Type B pancreatic cell (in vitro differentiated cells): Measurements from ENCODE around the gene CERT1. TPM values are rescaled to one million over a fixed set of nuclear protein-coding genes. Genes with fewer than 3 reads are reported as not detected.

Source experiments
- DNase-seq: peaks from one replicate; pipeline ENCODE4 v3.0.0; 2021; ENCODE audit warnings: mixed read lengths; ENCODE audit not compliant: unreplicated experiment; ENCODE audit errors: extremely low spot score
- H3K27ac Mint-ChIP-seq: 2 replicates; pipeline ENCODE4 v1.8.0; 2021; ENCODE audit warnings: mild to moderate bottlenecking, mixed read lengths
- H3K27me3 Mint-ChIP-seq: 2 replicates; pipeline ENCODE4 v1.8.0; 2021; ENCODE audit warnings: mixed read lengths
- H3K36me3 Mint-ChIP-seq: 2 replicates; pipeline ENCODE4 v1.8.0; 2021; ENCODE audit warnings: mixed read lengths
- H3K4me1 Mint-ChIP-seq: one replicate; pipeline ENCODE4 v1.8.0; 2021; ENCODE audit warnings: mixed read lengths; ENCODE audit not compliant: unreplicated experiment
- H3K4me3 Mint-ChIP-seq: 2 replicates; pipeline ENCODE4 v1.8.0; 2021; ENCODE audit warnings: mild to moderate bottlenecking, mixed read lengths
- H3K9me3 Mint-ChIP-seq: 2 replicates; pipeline ENCODE4 v1.8.0; 2021; ENCODE audit warnings: mixed read lengths
- CTCF ChIP-seq: fragments of 200-600 bp; sonication (generic); conservative IDR thresholded peaks from 2 replicates; pipeline ENCODE4 v1.5.0; 2021; ENCODE audit warnings: antibody characterized with exemption, mild to moderate bottlenecking
- total RNA-seq: library from RNA; stranded (reverse); gene quantifications from 2 replicates; pipeline ENCODE4 v1.2.1, GENCODE V29; 2021; ENCODE audit warnings: low replicate concordance

CERT1 gene
- total RNA-seq, 1 donor from 2014 or later: 55.6 TPM

GRCh38 chr5:75365740-75366139, 145.7 kb downstream of the CERT1 start:
- Mint-ChIP-seq H3K9me3 (no peaks in the 10 kb centered on the region), H3K36me3 (peaks cover 3% of the 10 kb centered on the region), H3K27me3 (no peaks in the 10 kb centered on the region), H3K4me1 (peaks cover 8% of the 10 kb centered on the region), H3K4me3 (no peak overlapping the region), H3K27ac (no peak overlapping the region)
- DNase-seq: no peak
- TF ChIP-seq CTCF: no peak

- H3K4me3 Mint-ChIP-seq: no peak overlapping the region
- peak overlapping the region; percentile 13 for H3K27ac Mint-ChIP-seq
Observed at GRCh38 chr5:75364571-75365280, 146.7 kb downstream of the CERT1 start.

GRCh38 chr5:75363726-75364495, 147.5 kb downstream of the CERT1 start:
- no peak for DNase-seq
- Mint-ChIP-seq H3K4me1 (peaks cover 8% of the 10 kb centered on the region), H3K9me3 (no peaks in the 10 kb centered on the region), H3K27me3 (no peaks in the 10 kb centered on the region), H3K36me3 (peaks cover 13% of the 10 kb centered on the region), H3K4me3 (no peak overlapping the region), H3K27ac (peak overlapping the region; percentile 13)
- no peak for TF ChIP-seq CTCF

More at GRCh38 chr5:75364571-75365280, 146.7 kb downstream of the CERT1 start:
- Mint-ChIP-seq H3K4me1 (peaks cover 8% of the 10 kb centered on the region), H3K36me3 (peaks cover 9% of the 10 kb centered on the region), H3K9me3 (no peaks in the 10 kb centered on the region), H3K27me3 (no peaks in the 10 kb centered on the region)
- TF ChIP-seq CTCF: no peak
- DNase-seq: no peak

- H3K36me3 Mint-ChIP-seq: peaks cover 13% of the 10 kb centered on the region
- no peaks in the 10 kb centered on the region for H3K27me3 Mint-ChIP-seq
- H3K27ac Mint-ChIP-seq: no peak overlapping the region
- no peak for DNase-seq
- no peak overlapping the region for H3K4me3 Mint-ChIP-seq
- no peaks in the 10 kb centered on the region for H3K9me3 Mint-ChIP-seq
- TF ChIP-seq CTCF: no peak
- peaks cover 8% of the 10 kb centered on the region for H3K4me1 Mint-ChIP-seq
Observed at GRCh38 chr5:75363111-75363510, 148.3 kb downstream of the CERT1 start.

GRCh38 chr5:75362474-75362975, 148.9 kb downstream of the CERT1 start:
- Mint-ChIP-seq H3K9me3 (no peaks in the 10 kb centered on the region), H3K4me3 (no peak overlapping the region), H3K36me3 (peaks cover 15% of the 10 kb centered on the region), H3K27ac (no peak overlapping the region), H3K4me1 (peaks cover 8% of the 10 kb centered on the region), H3K27me3 (no peaks in the 10 kb centered on the region)
- no peak for TF ChIP-seq CTCF
- no peak for DNase-seq
